GM12801 (cell line): Measurements from ENCODE around the gene IQGAP2.

Experiments used
- CTCF ChIP-seq: IDR thresholded peaks from one replicate; pipeline ENCODE4 v1.5.1; 2011; ENCODE audit warnings: control low read depth; ENCODE audit not compliant: insufficient read length; ENCODE audit errors: extremely low read depth

The IQGAP2 gene

DNA sequence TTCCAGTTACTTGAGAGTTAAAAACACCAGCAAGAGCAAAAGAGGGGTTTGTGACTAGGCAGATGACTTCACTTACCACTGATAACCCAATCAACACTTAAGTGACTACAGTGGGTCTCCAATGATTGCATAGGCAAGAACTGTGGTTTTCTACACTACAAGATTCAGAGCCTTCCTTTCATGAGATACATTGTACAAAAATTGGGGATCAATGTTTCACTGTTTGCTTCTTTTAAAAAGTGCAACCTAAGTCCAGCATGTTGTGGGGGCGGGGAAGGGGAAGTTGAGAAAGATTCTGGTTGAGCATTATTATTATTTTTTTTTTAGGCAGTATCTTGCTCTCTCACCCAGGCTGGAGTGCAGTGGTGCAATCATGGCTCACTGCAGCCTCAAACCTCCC, 3.6 kb downstream of the IQGAP2 start:
- no peak for TF ChIP-seq CTCF

DNA sequence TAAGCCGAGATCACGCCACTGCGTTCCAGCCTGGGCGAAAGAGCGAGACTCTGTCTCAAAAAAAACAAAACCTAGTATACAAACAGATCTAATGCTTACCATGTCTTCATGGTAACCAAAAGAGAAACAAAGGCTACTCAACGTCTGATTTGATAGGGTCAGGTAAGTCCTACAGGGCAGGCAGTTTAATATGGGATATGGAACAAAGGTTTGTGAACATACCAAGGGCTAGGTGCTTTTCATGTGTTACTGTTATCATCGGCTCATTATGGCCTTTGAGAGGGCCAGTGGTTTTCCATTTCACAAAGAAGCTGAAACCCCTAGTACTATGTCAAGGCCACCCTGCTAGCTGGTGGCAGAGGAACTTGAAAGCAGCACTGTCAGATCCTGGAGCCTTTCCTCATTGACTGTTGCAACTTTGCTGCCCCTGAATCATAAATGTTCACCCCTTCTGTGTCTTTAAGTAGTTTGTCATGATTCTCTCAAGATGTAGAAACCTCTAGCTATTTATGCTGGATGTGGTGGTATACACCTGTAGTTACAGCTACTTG, 5.1 kb downstream of the IQGAP2 start:
- TF ChIP-seq CTCF = no peak

- no peak for TF ChIP-seq CTCF
Measured at GRCh38 chr5:76412511-76412910, 9.4 kb downstream of the IQGAP2 start.

GRCh38 chr5:76413746-76414145, 10.7 kb downstream of the IQGAP2 start:
- TF ChIP-seq CTCF = no peak

DNA sequence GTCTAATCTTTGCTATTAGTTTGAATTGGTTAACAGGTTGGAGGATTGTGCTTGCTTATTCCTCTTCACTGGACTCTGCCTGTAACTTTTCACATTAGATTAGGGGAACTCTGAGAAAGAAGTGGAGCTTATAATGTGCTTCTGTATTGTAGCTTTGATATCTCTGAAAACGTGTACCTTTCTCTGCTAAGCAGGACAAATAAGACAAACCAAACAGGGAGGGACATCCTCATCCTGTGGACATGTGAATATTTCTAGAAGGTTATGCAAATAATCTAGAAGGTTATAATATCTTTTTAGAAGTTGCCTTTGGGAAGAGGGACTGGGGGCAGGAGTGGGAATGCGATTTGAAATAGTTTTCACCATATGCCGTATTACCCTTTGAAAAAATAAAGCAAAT, 11.7 kb downstream of the IQGAP2 start:
- no peak for TF ChIP-seq CTCF

- no peak for TF ChIP-seq CTCF
Measured at GRCh38 chr5:76415855-76416254, 12.8 kb downstream of the IQGAP2 start.

- no peak for TF ChIP-seq CTCF
Measured at GRCh38 chr5:76419597-76420298, 16.7 kb downstream of the IQGAP2 start.
